Measurements from ENCODE around the gene NPTN.

GRCh38 chr15:73540161-73540560, 93.0 kb downstream of the NPTN start:
- TF ChIP-seq MYC (IDR thresholded peaks at IDR 0.05; ENCODE audit: low read depth, low read length), result no peak
- TF ChIP-seq, protein P1, sequence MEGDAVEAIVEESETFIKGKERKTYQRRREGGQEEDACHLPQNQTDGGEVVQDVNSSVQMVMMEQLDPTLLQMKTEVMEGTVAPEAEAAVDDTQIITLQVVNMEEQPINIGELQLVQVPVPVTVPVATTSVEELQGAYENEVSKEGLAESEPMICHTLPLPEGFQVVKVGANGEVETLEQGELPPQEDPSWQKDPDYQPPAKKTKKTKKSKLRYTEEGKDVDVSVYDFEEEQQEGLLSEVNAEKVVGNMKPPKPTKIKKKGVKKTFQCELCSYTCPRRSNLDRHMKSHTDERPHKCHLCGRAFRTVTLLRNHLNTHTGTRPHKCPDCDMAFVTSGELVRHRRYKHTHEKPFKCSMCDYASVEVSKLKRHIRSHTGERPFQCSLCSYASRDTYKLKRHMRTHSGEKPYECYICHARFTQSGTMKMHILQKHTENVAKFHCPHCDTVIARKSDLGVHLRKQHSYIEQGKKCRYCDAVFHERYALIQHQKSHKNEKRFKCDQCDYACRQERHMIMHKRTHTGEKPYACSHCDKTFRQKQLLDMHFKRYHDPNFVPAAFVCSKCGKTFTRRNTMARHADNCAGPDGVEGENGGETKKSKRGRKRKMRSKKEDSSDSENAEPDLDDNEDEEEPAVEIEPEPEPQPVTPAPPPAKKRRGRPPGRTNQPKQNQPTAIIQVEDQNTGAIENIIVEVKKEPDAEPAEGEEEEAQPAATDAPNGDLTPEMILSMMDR (IDR thresholded peaks at IDR 0.05; ENCODE audit: low read depth, low read length), result no peak
- TF ChIP-seq POLR2A (IDR thresholded peaks at IDR 0.05; ENCODE audit: extremely low read depth, insufficient read length), result no peak

All from NB4 (cell line).